ENCODE measurements around the gene TMEM229B.

DNA sequence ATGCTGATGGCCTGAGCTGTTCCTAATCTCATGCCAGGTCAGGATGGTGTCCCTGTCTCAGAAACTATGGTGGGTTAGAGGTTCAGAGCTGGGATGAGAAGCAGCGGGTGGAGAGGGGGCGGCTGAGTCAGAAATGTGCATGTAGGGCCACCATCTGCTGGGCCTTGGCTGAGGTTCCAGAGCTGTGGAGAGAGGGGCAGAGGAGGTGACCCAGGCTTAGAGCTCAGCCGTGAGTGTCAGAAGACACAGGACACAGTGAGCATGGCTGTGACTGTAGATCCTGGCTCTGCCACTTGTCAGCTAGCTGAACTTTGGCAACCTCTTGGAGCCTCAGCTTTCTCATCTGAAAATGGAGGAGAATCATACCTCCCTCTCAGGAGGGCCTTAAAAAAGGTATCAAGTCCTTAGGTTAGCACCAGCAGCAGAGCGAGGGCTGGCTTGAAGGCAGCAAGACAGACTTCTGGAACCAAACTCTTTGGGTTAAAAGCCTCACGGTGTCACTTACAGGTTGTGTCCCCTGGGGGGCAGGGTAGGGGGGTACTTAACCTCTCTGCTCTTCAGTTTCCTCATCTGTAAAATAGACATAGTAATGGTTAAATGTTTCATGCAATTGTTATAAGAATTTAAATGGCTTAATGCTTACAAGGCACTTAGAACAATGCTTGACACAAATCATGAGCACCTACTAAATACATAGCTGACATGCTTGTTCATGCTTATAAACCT is 34.8 kb downstream of the TMEM229B start:
- TF ChIP-seq, protein P1, sequence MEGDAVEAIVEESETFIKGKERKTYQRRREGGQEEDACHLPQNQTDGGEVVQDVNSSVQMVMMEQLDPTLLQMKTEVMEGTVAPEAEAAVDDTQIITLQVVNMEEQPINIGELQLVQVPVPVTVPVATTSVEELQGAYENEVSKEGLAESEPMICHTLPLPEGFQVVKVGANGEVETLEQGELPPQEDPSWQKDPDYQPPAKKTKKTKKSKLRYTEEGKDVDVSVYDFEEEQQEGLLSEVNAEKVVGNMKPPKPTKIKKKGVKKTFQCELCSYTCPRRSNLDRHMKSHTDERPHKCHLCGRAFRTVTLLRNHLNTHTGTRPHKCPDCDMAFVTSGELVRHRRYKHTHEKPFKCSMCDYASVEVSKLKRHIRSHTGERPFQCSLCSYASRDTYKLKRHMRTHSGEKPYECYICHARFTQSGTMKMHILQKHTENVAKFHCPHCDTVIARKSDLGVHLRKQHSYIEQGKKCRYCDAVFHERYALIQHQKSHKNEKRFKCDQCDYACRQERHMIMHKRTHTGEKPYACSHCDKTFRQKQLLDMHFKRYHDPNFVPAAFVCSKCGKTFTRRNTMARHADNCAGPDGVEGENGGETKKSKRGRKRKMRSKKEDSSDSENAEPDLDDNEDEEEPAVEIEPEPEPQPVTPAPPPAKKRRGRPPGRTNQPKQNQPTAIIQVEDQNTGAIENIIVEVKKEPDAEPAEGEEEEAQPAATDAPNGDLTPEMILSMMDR (IDR thresholded peaks at IDR 0.05): no peak
- TF ChIP-seq EZH2 (IDR thresholded peaks at IDR 0.05; ENCODE audit: borderline replicate concordance, insufficient read depth, low read depth, low read length, poor library complexity, severe bottlenecking): no peak
